Measurements from ENCODE around the gene MAP3K13.
"Not testable (repeated sequence)": the region's sequence is repeated elsewhere in the genome, so short reads cannot be mapped to it uniquely, and the experiment has no call there.

MAP3K13 gene

GRCh38 chr3:185397676-185398075 lies 34.7 kb downstream of the MAP3K13 start:
- no peak for DNase-seq (ENCODE audit: low spot score)

- no peak for DNase-seq (ENCODE audit: low spot score)
These were observed 37.1 kb downstream of the MAP3K13 start for GRCh38 chr3:185399737-185400667.

GRCh38 chr3:185400866-185401265 lies 37.9 kb downstream of the MAP3K13 start:
- DNase-seq (ENCODE audit: low spot score): no peak

GRCh38 chr3:185401319-185401955 lies 38.5 kb downstream of the MAP3K13 start:
- no peak for DNase-seq (ENCODE audit: low spot score)

GRCh38 chr3:185402561-185402960 lies 39.6 kb downstream of the MAP3K13 start:
- no peak for DNase-seq (ENCODE audit: low spot score)

GRCh38 chr3:185403002-185403401 lies 40.1 kb downstream of the MAP3K13 start:
- DNase-seq (ENCODE audit: low spot score): no peak

GRCh38 chr3:185405243-185405642 lies 42.3 kb downstream of the MAP3K13 start:
- DNase-seq (ENCODE audit: low spot score): no peak

- no peak for DNase-seq (ENCODE audit: low spot score)
These were observed 42.7 kb downstream of the MAP3K13 start for GRCh38 chr3:185405664-185406063.

GRCh38 chr3:185406121-185406620 lies 43.2 kb downstream of the MAP3K13 start:
- no peak for DNase-seq (ENCODE audit: low spot score)

GRCh38 chr3:185409957-185410356 lies 47.0 kb downstream of the MAP3K13 start:
- no peak for DNase-seq (ENCODE audit: low spot score)

GRCh38 chr3:185411133-185411532 lies 48.2 kb downstream of the MAP3K13 start:
- DNase-seq (ENCODE audit: low spot score): no peak

GRCh38 chr3:185416513-185416912 lies 53.6 kb downstream of the MAP3K13 start:
- DNase-seq (ENCODE audit: low spot score): no peak

GRCh38 chr3:185418561-185418977 lies 55.6 kb downstream of the MAP3K13 start:
- not testable (repeated sequence) for DNase-seq (ENCODE audit: low spot score)

- DNase-seq (ENCODE audit: low spot score): no peak
These were observed 57.8 kb downstream of the MAP3K13 start for GRCh38 chr3:185420762-185421161.

GRCh38 chr3:185421577-185422232 lies 58.8 kb downstream of the MAP3K13 start:
- no peak for DNase-seq (ENCODE audit: low spot score)

- no peak for DNase-seq (ENCODE audit: low spot score)
These were observed 59.7 kb downstream of the MAP3K13 start for GRCh38 chr3:185422677-185423076.

- no peak for DNase-seq (ENCODE audit: low spot score)
These were observed 60.2 kb downstream of the MAP3K13 start for GRCh38 chr3:185423178-185423577.

- DNase-seq (ENCODE audit: low spot score): no peak
These were observed 61.5 kb downstream of the MAP3K13 start for GRCh38 chr3:185424435-185424834.

GRCh38 chr3:185430375-185430774 lies 67.4 kb downstream of the MAP3K13 start:
- no peak for DNase-seq (ENCODE audit: low spot score)

GRCh38 chr3:185439745-185440466 lies 77.0 kb downstream of the MAP3K13 start:
- no peak for DNase-seq (ENCODE audit: low spot score)

- no peak for DNase-seq (ENCODE audit: low spot score)
These were observed 79.1 kb downstream of the MAP3K13 start for GRCh38 chr3:185442031-185442430.

- DNase-seq (ENCODE audit: low spot score): no peak
These were observed 81.4 kb downstream of the MAP3K13 start for GRCh38 chr3:185444329-185444728.
